GM21723 (cell line): Measurements from ENCODE around the gene GGT5.
"Not testable (repeated sequence)": the region's sequence is repeated elsewhere in the genome, so short reads cannot be mapped to it uniquely, and the experiment has no call there.

Source experiments
- ATAC-seq: cut with Tn5 transposase; IDR thresholded peaks from one replicate; pipeline ENCODE4 v1.9.1; 2021; ENCODE audit warnings: mild to moderate bottlenecking, moderate library complexity; ENCODE audit not compliant: unreplicated experiment

The GGT5 gene, protein sequence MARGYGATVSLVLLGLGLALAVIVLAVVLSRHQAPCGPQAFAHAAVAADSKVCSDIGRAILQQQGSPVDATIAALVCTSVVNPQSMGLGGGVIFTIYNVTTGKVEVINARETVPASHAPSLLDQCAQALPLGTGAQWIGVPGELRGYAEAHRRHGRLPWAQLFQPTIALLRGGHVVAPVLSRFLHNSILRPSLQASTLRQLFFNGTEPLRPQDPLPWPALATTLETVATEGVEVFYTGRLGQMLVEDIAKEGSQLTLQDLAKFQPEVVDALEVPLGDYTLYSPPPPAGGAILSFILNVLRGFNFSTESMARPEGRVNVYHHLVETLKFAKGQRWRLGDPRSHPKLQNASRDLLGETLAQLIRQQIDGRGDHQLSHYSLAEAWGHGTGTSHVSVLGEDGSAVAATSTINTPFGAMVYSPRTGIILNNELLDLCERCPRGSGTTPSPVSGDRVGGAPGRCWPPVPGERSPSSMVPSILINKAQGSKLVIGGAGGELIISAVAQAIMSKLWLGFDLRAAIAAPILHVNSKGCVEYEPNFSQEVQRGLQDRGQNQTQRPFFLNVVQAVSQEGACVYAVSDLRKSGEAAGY

DNA sequence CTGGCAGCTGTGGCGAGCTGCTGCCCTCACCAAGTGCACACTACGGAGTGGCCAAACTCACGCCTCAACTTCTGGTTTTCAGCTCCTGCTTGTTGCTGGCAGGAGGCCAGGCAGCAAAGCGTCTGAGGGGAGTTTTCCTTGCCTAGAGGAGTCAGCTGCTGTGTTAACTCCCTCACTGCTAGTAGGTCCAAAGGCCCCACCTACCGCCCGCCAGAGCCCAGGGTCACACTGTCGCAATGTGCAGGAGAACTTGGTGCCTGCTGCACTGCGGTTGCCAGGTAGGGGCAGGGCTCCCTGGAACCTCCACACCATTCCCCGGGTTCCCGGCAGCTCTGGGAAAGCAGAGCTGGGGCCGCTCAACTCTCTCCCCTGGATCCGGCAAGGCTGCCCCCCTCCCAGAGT, at the start of gene GGT5:
GGT5 (minus strand) TSS at position 53 of the 402 bp plus-strand sequence. CDS start 357 bp downstream, outside the sequence.
- ATAC-seq, result not testable (repeated sequence)

DNA sequence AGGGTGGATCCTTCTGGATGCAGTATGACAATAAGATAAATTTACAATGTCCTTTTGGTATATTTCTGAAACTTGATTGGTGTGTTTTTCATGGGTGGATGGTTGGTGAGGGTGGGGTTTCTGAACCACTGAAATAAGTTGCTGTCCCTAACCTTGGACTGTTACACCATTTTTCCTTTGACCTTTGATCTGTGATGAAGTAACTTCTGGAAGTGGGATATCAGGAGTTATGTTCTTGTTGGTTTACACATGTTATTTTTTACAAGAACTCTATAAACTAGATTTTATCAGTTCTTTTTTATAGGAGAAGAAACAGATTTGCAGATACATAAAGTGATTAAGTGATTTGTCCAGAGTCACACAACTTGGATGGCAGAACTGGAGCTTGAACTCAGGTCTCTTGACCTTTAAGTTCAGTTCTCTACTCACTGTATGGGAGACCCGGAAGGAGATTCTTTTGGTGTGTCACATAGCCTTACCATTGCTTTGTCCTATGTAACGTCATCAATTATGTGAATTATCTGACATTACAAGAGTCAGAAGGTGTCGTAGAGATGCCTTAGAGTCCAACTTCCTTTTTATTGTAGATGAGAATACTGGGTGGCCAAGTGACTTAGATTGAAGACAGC, 47.4 kb upstream of the GGT5 start:
- ATAC-seq, result not testable (repeated sequence)

DNA sequence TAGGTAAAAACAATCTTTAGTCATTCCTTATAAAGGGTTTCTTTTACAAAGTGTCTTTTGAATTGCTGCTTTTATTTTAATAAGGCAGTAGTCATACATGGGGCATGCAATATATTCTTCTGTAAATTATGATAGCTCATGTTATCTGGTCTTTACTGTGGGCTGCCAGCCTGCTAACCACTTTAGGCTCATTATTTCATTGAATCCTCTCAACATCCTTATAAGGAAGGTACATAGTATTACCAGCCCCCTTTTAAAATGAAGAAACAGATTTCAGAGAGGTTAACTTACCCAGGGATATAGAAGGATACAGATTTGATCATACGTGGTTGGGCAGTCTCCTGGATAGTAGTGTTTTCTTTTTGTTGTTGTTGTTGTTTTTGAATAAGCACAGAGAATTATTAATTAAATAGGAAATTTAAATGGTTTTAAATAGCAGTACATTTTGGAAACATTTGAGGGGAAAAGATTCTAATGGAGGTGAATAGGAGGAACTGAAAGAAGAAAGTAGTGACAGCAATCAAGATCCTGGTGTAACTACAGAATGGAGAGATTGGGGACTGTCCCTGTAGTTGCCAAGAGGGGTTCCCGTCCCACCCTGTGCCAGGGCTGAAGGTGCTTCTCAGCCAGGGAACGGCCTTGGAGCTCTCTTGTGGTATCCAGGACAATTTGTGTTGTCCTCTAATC, 46.8 kb upstream of the GGT5 start:
- ATAC-seq, result no peak

DNA sequence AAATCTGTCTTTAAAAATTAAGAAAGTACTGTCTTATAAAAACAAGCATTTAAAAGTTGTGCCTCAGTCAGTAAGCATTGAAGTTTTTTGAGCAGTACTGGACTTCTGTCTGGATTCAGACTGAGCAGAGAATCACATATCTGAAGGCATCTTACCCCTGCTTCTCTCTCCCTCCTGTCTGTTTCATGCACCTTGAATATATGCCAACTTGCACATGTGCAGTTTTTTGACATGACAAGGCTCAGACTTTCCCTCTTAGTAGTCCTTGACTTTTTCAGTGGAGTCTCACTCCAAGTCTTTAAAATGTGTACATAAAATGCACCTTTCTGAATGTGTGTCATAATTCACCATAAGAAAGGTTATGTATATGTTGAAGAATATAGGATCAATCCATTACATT, 45.6 kb upstream of the GGT5 start:
- no peak for ATAC-seq

DNA sequence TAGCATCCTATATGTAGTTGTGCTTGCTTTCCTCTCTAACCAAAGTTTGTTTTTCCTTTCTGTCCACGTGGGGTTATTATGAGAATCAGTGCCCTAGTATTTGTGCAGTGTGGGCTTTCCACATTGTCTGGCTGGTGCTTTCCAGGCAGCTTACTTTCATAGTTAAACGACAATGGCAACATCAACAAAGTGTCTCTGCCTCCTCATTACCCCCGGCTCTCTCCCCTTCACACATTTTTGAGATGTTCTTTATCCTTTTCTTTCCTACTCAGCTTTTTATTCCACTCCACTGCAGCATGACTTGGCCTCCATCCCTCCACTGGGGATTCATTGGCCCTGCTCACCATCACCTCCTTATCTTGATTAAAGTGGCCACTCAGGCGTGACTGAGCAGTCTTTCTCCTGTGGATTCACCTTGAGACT, 44.9 kb upstream of the GGT5 start:
- ATAC-seq, result no peak

DNA sequence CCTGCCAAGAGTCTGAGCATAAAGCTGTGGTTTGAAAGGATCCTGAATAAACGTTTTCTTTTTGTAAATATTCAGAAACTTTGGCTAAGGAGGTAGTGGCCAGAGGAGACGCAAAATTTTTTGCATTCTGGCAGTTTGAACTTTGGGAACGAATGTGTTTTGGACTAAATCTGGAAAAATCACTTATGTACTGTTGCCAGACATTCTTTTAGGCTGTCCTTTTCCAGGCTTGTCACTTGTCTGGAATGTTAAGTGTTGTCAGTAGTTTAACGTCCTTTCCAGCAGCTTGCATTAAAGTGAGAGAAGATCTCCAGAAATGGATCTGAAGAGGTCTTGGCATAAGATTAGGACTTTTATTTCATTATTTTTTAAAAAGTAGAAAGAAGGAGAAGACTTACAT, 44.2 kb upstream of the GGT5 start:
- no peak for ATAC-seq

DNA sequence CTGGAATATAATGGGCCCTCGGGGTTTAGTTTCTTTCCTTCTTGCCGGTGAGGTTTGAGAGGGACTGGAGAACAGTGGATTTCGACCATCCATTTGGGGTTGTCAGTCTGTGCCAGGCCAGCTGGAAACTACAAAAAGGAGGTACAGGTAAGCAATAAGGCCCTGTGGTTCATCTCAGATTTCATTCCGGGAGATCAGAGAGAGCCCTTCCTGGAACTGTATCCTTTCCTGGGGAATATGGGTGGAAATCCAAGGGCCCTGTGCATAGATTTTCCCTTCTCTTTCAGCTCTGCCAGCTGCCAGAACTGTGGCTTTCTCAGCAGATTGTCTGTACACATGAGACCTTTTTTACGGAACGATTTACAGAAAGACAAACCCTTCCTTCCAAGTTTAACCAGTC, 42.9 kb upstream of the GGT5 start:
- not testable (repeated sequence) for ATAC-seq

DNA sequence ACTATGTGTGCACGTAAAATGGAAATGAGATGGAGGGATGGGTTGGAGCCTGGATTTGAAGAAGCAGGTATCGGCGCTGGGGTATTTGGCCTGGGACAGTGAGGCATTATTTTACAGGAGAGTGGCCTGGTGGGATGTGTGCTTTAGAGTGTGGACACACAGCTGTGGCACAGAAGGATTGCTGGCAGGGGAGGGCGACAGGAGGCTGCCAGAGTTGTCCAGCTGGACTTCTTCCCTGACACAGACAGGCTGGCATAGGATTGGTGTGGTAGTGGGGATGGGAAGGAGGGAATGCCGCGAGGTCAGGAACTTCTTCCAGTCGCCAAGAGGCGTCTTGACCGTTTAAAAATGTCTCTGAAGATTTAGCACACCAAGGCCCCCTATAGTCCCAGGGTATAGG, 42.3 kb upstream of the GGT5 start:
- ATAC-seq, result not testable (repeated sequence)

DNA sequence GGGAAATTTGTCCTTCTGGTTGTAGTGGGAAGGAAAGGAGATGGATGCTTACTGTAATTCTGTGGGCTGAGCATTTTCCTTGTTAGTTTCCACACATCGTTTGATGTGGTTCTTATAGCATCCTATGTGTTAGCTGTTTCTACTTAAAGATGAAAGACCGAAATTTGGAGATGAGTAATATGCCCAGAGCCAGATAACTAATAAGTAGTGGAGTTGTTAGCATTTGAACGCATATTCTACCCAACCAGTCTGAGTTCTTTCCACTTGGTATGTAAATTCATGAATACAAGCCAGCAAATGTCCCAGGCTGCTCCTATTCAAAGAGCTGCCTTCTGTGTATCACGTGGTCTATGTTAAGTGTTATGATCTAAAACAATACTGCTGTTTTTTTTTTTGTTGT, 40.4 kb upstream of the GGT5 start:
- no peak for ATAC-seq

DNA sequence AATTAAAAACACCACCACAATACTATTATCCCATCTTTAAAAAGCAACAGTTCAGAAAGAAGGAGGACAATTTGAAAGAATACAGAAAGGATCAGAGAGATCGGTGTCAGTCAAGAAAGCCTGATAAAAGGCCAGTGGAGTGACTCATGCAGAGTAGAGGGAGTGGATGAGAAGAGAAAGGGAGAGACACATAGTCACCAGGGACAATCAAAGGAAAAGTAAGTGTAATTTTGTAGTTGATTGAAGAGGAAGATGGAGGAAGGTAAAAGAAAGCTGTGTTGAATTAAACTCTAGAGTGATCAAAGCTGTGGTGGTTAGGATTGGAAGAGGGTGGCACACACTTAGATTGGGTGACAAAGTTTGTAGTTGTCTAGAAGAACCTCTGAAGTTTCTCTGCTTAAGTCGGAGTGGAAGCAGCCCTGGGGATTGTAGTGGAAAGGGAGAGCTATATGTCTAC, 39.9 kb upstream of the GGT5 start:
- no peak for ATAC-seq

DNA sequence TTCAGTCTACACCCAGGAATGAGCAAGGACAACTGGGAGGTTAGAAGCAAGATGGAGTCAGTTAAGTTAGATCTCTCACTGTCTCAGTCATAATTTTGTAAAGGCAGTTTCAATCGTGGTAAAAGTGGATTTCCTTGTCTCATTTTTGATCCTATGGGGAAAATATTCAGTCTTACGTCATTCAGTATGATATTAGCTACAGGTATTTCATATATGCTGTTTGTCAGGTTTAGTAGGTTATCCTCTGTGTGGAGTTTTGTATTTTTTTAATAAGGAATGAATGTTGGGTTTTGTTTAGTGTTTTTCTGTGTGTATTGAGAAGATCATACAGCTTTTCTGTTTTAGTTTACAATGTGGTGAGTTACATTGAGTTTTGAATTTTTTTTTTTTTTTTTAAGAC, 37.5 kb upstream of the GGT5 start:
- no peak for ATAC-seq

DNA sequence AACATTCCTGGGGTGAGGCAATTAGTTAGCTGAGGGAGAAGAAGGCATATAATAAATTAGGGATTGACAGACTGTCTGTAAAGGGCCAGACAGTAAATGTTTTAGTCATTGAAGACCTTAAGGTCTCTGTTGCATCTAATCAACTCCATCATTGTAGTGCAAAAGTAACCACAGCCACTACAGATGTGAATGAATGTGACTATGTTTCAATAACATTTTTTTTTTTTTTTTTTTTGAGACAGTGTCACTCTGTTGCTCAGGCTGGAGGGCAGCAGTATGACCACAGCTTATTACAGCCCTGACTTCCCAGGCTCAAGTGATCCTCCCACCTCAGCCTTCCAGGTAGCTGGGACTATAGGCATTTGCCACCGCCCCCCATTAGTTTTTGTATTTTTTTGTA, 35.5 kb upstream of the GGT5 start:
- not testable (repeated sequence) for ATAC-seq

DNA sequence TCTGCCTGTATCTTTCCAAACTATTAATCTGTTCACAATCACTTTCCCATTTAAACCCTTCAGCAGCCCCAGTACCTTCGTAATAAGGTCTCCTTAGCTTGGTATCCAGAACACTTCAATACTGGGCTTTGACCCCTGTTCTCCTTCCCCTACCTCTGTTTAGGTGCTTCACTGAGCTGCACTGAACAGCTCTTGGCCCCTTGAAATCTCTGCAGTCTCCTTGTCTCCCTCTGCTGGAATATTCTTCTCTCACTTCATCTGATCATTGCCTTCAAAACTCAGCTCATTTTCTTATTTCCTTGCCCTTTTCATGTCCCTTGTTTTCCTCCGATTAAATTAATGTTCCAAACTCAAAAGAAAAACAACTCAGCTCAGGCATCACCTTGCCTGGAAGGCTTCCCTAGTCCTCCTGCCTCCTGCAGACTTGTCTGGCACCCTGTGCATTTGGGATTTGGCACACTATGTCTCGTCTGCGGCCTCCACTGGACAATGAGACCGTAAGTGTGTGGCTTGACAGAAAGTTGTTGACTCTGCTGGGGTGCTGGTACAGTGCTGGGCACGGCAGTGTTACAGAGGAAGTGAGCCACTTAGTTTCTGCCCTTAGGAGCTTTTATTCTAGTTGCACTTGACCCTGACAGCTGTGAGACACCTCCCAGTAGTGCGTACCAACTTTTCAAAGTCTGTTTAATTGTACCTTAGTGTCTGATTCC, 30.0 kb upstream of the GGT5 start:
- ATAC-seq, result not testable (repeated sequence)

DNA sequence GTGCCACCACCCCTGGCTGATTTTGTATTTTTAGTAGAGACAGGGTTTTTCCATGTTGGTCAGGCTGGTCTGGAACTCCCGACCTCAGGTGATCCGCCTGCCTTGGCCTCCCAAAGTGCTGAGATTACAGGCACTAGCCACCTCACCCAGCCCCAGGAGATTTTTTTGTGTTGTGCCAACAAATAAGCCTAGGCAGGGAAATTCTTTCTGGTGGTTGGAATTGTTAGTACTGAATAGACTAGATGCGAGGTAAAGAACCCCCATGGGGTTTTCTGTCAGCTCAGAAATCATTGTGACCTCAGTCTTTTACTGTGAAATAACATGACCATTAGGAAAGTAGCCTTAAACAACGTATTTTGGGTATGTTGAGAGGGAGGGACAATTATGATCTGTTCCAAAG, 29.0 kb upstream of the GGT5 start:
- not testable (repeated sequence) for ATAC-seq

DNA sequence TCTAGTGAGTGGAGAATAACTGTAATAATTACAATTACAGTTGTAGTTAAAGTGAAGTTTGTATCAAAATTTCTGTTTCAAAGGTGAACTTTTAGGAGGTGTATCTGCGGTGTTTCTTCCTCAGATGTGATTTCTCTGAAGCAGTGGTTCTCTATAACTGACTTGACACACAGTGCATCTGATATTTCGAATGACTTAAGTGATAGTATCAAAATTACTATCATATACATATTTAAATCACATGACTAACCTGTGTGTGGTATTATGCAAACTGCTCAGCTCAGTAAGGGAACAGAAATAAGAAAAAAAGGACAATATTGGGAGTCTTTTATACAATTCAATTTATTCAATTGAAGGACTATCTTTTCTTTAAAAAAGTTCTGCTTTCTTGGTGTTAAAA, 28.1 kb upstream of the GGT5 start:
- ATAC-seq, result not testable (repeated sequence)

DNA sequence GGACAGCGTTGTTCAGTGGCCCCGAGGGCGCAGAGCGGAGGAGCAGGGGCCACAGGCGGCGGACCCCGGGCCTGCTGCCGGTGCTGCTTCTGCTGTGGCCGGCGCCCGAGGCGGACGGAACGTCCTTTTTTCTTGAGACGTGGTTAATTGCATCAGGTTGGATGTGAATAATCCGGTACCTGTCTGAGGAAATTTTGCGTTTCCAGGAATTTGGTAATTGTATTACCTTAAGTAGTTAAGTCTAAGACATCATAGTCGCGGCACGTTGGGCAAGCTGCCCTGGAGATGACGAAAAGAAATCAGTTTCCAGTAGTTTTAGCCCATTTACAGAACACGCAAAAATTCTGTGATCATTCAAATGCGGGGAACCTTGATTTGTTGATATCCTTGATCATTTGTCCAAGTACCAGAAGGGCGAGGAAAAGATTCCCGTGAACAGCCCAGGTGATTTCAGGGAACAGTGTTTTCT, 26.5 kb upstream of the GGT5 start:
- ATAC-seq, result peak; percentile 28

DNA sequence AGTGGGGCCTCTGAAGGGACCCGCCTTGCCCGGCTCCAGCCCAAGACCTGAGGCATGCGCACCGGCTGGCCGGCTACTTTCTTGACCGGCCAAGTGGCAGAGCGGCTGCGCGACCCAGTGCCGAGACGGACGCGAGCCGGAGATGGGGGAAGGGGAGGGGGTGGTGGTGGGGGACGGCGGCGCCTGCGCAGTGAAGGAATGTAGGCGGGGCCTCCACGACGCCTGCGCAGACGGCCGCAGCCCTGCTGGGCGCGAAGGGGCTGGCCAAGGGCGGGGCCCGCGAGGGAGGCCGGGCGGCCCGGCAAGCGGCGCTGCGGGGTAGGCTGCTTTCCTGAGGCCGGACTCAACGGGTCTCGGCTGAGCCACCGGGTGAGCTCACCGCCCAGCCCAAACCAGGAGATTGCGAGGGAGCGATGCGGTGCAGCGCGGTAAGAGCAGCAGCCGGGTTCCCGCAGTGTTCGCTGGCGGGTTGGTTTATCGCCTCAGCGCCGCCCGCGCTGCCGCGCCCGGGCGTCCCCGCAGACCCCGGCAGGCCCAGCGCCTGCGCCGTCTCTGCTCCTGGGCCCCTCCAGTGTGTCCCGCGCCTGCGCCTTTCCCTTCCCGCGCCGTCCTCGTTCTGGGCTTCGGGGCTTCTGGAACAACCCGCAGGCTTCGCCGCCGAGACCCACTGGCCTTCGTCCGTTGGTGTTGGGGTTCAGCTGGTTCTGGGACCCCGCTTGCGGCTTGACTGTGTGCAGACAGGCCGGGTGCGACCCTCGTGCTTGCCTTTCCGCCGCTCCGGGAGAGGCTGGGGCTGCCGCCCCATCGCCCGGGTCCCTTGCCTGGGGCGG, 25.9 kb upstream of the GGT5 start, which contains the start of gene SPECC1L:
SPECC1L (plus strand) TSS at position 276 of the 830 bp plus-strand sequence. CDS start 31,401 bp downstream, outside the sequence.
- peak; percentile 76 for ATAC-seq

DNA sequence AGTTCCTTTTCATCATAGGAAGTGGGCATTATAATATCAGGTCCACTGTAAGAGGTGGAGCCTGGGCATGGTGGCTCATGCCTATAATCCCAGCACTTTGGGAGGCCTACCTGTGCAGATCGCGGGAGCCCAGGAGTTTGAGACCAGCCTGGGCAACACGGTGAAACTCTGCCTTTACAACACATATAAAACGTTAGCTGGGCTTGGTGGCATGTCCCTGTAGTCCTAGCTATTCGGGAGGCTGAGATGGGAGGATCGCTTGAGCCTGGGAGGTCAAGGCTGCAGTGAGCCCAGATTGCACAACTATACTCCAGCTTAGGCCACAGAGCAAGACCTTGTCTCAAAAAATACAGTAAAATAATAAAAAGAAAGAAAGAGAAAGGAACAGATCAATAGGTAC, 21.6 kb upstream of the GGT5 start:
- ATAC-seq, result not testable (repeated sequence)

DNA sequence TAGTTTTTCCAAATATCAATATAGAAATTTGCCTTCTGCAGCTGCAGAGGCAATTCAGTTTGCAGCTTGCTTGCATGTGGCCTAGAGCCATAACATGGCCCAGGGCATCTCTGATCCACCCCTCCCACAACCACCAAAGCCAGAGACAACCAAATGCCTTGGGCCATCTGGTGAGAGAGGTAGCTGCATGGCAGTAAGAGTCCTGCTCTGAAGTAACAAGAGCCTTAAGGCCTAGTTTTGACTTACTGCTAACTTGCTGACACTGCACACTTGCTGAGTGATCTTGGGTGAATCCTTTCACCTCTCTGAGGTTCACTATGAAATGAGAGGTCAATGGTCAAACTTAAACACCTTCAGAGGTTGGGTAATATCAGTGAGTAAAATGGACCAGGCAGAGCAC, 20.9 kb upstream of the GGT5 start:
- ATAC-seq, result no peak
